SK-N-SH treated with all-trans-retinoic acid at 6 μM for 48 hours (cell line): ENCODE results near the gene FRK.

ENCODE experiments used
- ATAC-seq: fragments of 200-7000 bp; cut with Tn5 transposase; 3 replicates; pipeline ENCODE4 v1.9.1; 2020; ENCODE audit warnings: mild to moderate bottlenecking, moderate library complexity
- ARNTL ChIP-seq: fragments of 450-650 bp; formaldehyde crosslinking; IDR thresholded peaks from 2 replicates; pipeline ENCODE4 v1.5.0; 2020; ENCODE audit warnings: low read depth, mild to moderate bottlenecking, moderate library complexity, borderline replicate concordance
- CREB5 ChIP-seq: fragments of 250-450 bp; sonication (Bioruptor Pico); IDR thresholded peaks from 2 replicates; pipeline ENCODE4 v1.5.1; 2020; ENCODE audit warnings: low read depth, mild to moderate bottlenecking, moderate library complexity
- CSDC2 ChIP-seq: fragments of 250-450 bp; sonication (Bioruptor Pico); IDR thresholded peaks from 2 replicates; pipeline ENCODE4 v1.5.0; 2020; ENCODE audit warnings: mild to moderate bottlenecking, moderate library complexity
- CSRNP3 ChIP-seq: fragments of 250-450 bp; sonication (Bioruptor Pico); IDR thresholded peaks from 2 replicates; pipeline ENCODE4 v1.5.1; 2021; ENCODE audit warnings: mild to moderate bottlenecking, moderate library complexity
- ESRRG ChIP-seq: fragments of 250-450 bp; sonication (Bioruptor Pico); IDR thresholded peaks from 2 replicates; pipeline ENCODE4 v1.6.1; 2021; ENCODE audit warnings: mild to moderate bottlenecking
- GLIS3 ChIP-seq: fragments of 250-450 bp; sonication (Bioruptor Pico); IDR thresholded peaks from 2 replicates; pipeline ENCODE4 v1.5.0; 2020; ENCODE audit warnings: mild to moderate bottlenecking, moderate library complexity
- OSR1 ChIP-seq: fragments of 250-450 bp; sonication (Bioruptor Pico); IDR thresholded peaks from 2 replicates; pipeline ENCODE4 v1.8.0; 2022; ENCODE audit warnings: moderate library complexity, mild to moderate bottlenecking, inconsistent platforms
- PATZ1 ChIP-seq: fragments of 250-450 bp; sonication (Bioruptor Pico); IDR thresholded peaks from 2 replicates; pipeline ENCODE4 v1.8.0; 2020; ENCODE audit warnings: mild to moderate bottlenecking, moderate library complexity, borderline replicate concordance
- PPARA ChIP-seq: fragments of 250-450 bp; sonication (Bioruptor Pico); IDR thresholded peaks from 2 replicates; pipeline ENCODE4 v1.5.0; 2020; ENCODE audit warnings: mild to moderate bottlenecking, borderline replicate concordance
- RARB ChIP-seq: fragments of 250-450 bp; sonication (Bioruptor Pico); IDR thresholded peaks from 2 replicates; pipeline ENCODE4 v1.8.0; 2021; ENCODE audit warnings: mild to moderate bottlenecking, moderate library complexity
- SNAI2 ChIP-seq: fragments of 250-450 bp; sonication (Bioruptor Pico); IDR thresholded peaks from 2 replicates; pipeline ENCODE4 v1.5.0; 2020; ENCODE audit warnings: mild to moderate bottlenecking, moderate library complexity
- TCF4 ChIP-seq: fragments of 250-450 bp; sonication (Bioruptor Pico); IDR thresholded peaks from 2 replicates; pipeline ENCODE4 v1.8.0; 2021; ENCODE audit warnings: mild to moderate bottlenecking, moderate library complexity, borderline replicate concordance
- TSHZ2 ChIP-seq: fragments of 250-450 bp; sonication (Bioruptor Pico); IDR thresholded peaks from 2 replicates; pipeline ENCODE4 v1.5.0; 2020; ENCODE audit warnings: mild to moderate bottlenecking, moderate library complexity
- ZC3H10 ChIP-seq: fragments of 250-450 bp; sonication (Bioruptor Pico); IDR thresholded peaks from 2 replicates; pipeline ENCODE4 v1.5.1; 2021; ENCODE audit warnings: mild to moderate bottlenecking, moderate library complexity
- ZFP3 ChIP-seq: fragments of 250-450 bp; sonication (Bioruptor Pico); IDR thresholded peaks from 2 replicates; pipeline ENCODE4 v1.5.0; 2020; ENCODE audit warnings: mild to moderate bottlenecking, moderate library complexity
- ZFP30 ChIP-seq: fragments of 450-650 bp; formaldehyde crosslinking; IDR thresholded peaks from 2 replicates; pipeline ENCODE4 v1.5.0; 2022; ENCODE audit warnings: mild to moderate bottlenecking, moderate library complexity
- ZNF565 ChIP-seq: fragments of 450-650 bp; formaldehyde crosslinking; conservative IDR thresholded peaks from 2 replicates; pipeline ENCODE4 v1.5.0; 2020; ENCODE audit warnings: low read depth, mild to moderate bottlenecking, moderate library complexity
- ZNF70 ChIP-seq: fragments of 450-650 bp; formaldehyde crosslinking; IDR thresholded peaks from 2 replicates; pipeline ENCODE4 v1.5.0; 2020; ENCODE audit warnings: mild to moderate bottlenecking, moderate library complexity
- ZNF8 ChIP-seq: fragments of 450-650 bp; formaldehyde crosslinking; IDR thresholded peaks from 2 replicates; pipeline ENCODE4 v1.5.0; 2020; ENCODE audit warnings: mild to moderate bottlenecking, moderate library complexity

Gene FRK

GRCh38 chr6:115976321-115976870, 84.3 kb downstream of the FRK start:
- no peak for ATAC-seq
- TF ChIP-seq TSHZ2 (CRISPR knock-in tag) (no peak), ZNF565 (no peak), ARNTL (no peak), GLIS3 (CRISPR knock-in tag) (no peak), ZFP30 (CRISPR knock-in tag) (no peak), RARB (CRISPR knock-in tag) (no peak), PPARA (no peak), SNAI2 (CRISPR knock-in tag) (no peak), ZNF70 (CRISPR knock-in tag) (no peak), CREB5 (CRISPR knock-in tag) (no peak), CSDC2 (CRISPR knock-in tag) (no peak), CSRNP3 (CRISPR knock-in tag) (no peak), ZNF8 (CRISPR knock-in tag) (no peak), ZC3H10 (CRISPR knock-in tag) (no peak), ESRRG (CRISPR knock-in tag) (no peak), OSR1 (no peak), TCF4 (CRISPR knock-in tag) (no peak), ZFP3 (CRISPR knock-in tag) (no peak)

- ATAC-seq = no peak
Observed at GRCh38 chr6:115972679-115973078, 88.0 kb downstream of the FRK start.

More at GRCh38 chr6:115972679-115973078, 88.0 kb downstream of the FRK start:
- TF ChIP-seq SNAI2 (CRISPR knock-in tag) (no peak), CSRNP3 (CRISPR knock-in tag) (no peak), RARB (CRISPR knock-in tag) (no peak), TSHZ2 (CRISPR knock-in tag) (no peak), PATZ1 (no peak), CSDC2 (CRISPR knock-in tag) (no peak)
